Neural crest cell (in vitro differentiated cells): ENCODE measurements around the gene SLC6A1. TPM values are rescaled to one million over a fixed set of nuclear protein-coding genes. Genes with fewer than 3 reads are reported as not detected.
A peak's percentile ranks its signal among the peaks of the same experiment; 100 is the strongest.

Source experiments
- DNase-seq: peaks from one replicate; pipeline ENCODE4 v3.0.0; 2021; ENCODE audit warnings: low read depth, mixed read lengths, low spot score
- H3K27ac Mint-ChIP-seq: one replicate; pipeline ENCODE4 v1.8.0; 2021; ENCODE audit warnings: mild to moderate bottlenecking, mixed read lengths; ENCODE audit not compliant: unreplicated experiment
- H3K27me3 Mint-ChIP-seq: 2 replicates; pipeline ENCODE4 v1.8.0; 2021; ENCODE audit warnings: low read depth, mild to moderate bottlenecking, mixed read lengths
- H3K36me3 Mint-ChIP-seq: 2 replicates; pipeline ENCODE4 v1.8.0; 2021; ENCODE audit warnings: low read depth, mild to moderate bottlenecking, mixed read lengths
- H3K4me1 Mint-ChIP-seq: 2 replicates; pipeline ENCODE4 v1.8.0; 2021; ENCODE audit warnings: mixed read lengths
- H3K4me3 Mint-ChIP-seq: one replicate; pipeline ENCODE4 v1.8.0; 2021; ENCODE audit warnings: mild to moderate bottlenecking, mixed read lengths
- H3K9me3 Mint-ChIP-seq: 2 replicates; pipeline ENCODE4 v1.8.0; 2021; ENCODE audit warnings: mixed read lengths
- CTCF ChIP-seq: fragments of 200-600 bp; sonication (generic); conservative IDR thresholded peaks from 2 replicates; pipeline ENCODE4 v1.5.0; 2021; ENCODE audit warnings: antibody characterized with exemption, mild to moderate bottlenecking
- total RNA-seq: library from RNA; stranded (reverse); gene quantifications from 2 replicates; pipeline ENCODE4 v1.2.1, GENCODE V29; 2021

Gene SLC6A1
- total RNA-seq, 1 donor from 2014 or later, result 0.42 TPM

- no peaks in the 10 kb centered on the region for H3K36me3 Mint-ChIP-seq
- no peak for DNase-seq
- H3K4me3 Mint-ChIP-seq, result no peak overlapping the region
- no peaks in the 10 kb centered on the region for H3K9me3 Mint-ChIP-seq
- H3K27ac Mint-ChIP-seq, result no peak overlapping the region
- TF ChIP-seq CTCF, result no peak
- no peaks in the 10 kb centered on the region for H3K27me3 Mint-ChIP-seq
- no peaks in the 10 kb centered on the region for H3K4me1 Mint-ChIP-seq
These were observed 41.9 kb downstream of the SLC6A1 start for GRCh38 chr3:11034309-11034985.

- H3K36me3 Mint-ChIP-seq, result no peaks in the 10 kb centered on the region
- no peak overlapping the region for H3K27ac Mint-ChIP-seq
- H3K4me1 Mint-ChIP-seq, result no peaks in the 10 kb centered on the region
- no peak overlapping the region for H3K4me3 Mint-ChIP-seq
- H3K27me3 Mint-ChIP-seq, result no peaks in the 10 kb centered on the region
- no peaks in the 10 kb centered on the region for H3K9me3 Mint-ChIP-seq
- no peak for DNase-seq
- TF ChIP-seq CTCF, result no peak
These were observed 43.4 kb downstream of the SLC6A1 start for GRCh38 chr3:11035757-11036505.

- no peaks in the 10 kb centered on the region for H3K4me1 Mint-ChIP-seq
- no peaks in the 10 kb centered on the region for H3K27me3 Mint-ChIP-seq
- no peak for DNase-seq
- no peak for TF ChIP-seq CTCF
- H3K9me3 Mint-ChIP-seq, result no peaks in the 10 kb centered on the region
- H3K27ac Mint-ChIP-seq, result peak overlapping the region; percentile 30
- H3K4me3 Mint-ChIP-seq, result no peak overlapping the region
- H3K36me3 Mint-ChIP-seq, result no peaks in the 10 kb centered on the region
These were observed 44.8 kb downstream of the SLC6A1 start for GRCh38 chr3:11037241-11037873.

- Mint-ChIP-seq H3K27me3 (no peaks in the 10 kb centered on the region), H3K27ac (no peak overlapping the region), H3K4me3 (no peak overlapping the region), H3K4me1 (no peaks in the 10 kb centered on the region), H3K36me3 (no peaks in the 10 kb centered on the region), H3K9me3 (no peaks in the 10 kb centered on the region)
- no peak for TF ChIP-seq CTCF
- DNase-seq, result no peak
These were observed 45.4 kb downstream of the SLC6A1 start for GRCh38 chr3:11037976-11038375.

GRCh38 chr3:11045536-11045935, 53.0 kb downstream of the SLC6A1 start:
- H3K27ac Mint-ChIP-seq, result no peak overlapping the region
- no peaks in the 10 kb centered on the region for H3K36me3 Mint-ChIP-seq
- no peaks in the 10 kb centered on the region for H3K4me1 Mint-ChIP-seq
- H3K27me3 Mint-ChIP-seq, result peaks cover 16% of the 10 kb centered on the region
- TF ChIP-seq CTCF, result no peak
- H3K4me3 Mint-ChIP-seq, result no peak overlapping the region
- no peak for DNase-seq
- H3K9me3 Mint-ChIP-seq, result no peaks in the 10 kb centered on the region
